AG04449 (cell line): ENCODE results near the gene C12orf54.
"Not testable (repeated sequence)": the region's sequence is repeated elsewhere in the genome, so short reads cannot be mapped to it uniquely, and the experiment has no call there.

Experiments used
- CTCF ChIA-PET: fragments of 350-600 bp; formaldehyde crosslinking; extraction: SDS; loops from one replicate; lab custom pipeline; 2021; ENCODE audit warnings: antibody characterized with exemption; lab: Yijun Ruan, JAX
- POLR2A ChIA-PET: fragments of 400-600, 350-600 bp; formaldehyde crosslinking; extraction: SDS; loops from one replicate; lab custom pipeline; 2020; ENCODE audit warnings: antibody characterized with exemption, inconsistent platforms; lab: Yijun Ruan, JAX
- DNase-seq: peaks from one replicate; pipeline ENCODE4 v3.0.0-alpha.2; 2010; ENCODE audit warnings: low read depth, low spot score
- H3K4me3 ChIP-seq: 2 replicates; pipeline ENCODE4 v1.5.1; 2011; ENCODE audit warnings: low read depth, mild to moderate bottlenecking, control low read depth, low read length
- CTCF ChIP-seq: IDR thresholded peaks from one replicate; pipeline ENCODE4 v1.5.1; 2011; ENCODE audit warnings: mild to moderate bottlenecking, moderate library complexity, low read length, control low read depth, inconsistent platforms; ENCODE audit not compliant: insufficient read depth; ENCODE audit errors: missing control alignments

C12orf54 gene

GRCh38 chr12:48508987-48509386 is 26.7 kb downstream of the C12orf54 start:
- ChIA-PET POLR2A (no interaction called here), CTCF (no interaction called here)
- no peak for TF ChIP-seq CTCF
- no peak overlapping the region for H3K4me3 ChIP-seq
- no peak for DNase-seq

- no peak for DNase-seq
- ChIA-PET CTCF (no interaction called here), POLR2A (no interaction called here)
- TF ChIP-seq CTCF, result no peak
- no peak overlapping the region for H3K4me3 ChIP-seq
Observed at GRCh38 chr12:48510111-48510510, 27.8 kb downstream of the C12orf54 start.

GRCh38 chr12:48512855-48513254 is 30.6 kb downstream of the C12orf54 start:
- POLR2A ChIA-PET, result no interaction called here
- CTCF ChIA-PET, result no interaction called here
- TF ChIP-seq CTCF, result no peak
- no peak overlapping the region for H3K4me3 ChIP-seq
- DNase-seq, result no peak

GRCh38 chr12:48514728-48515127 is 32.4 kb downstream of the C12orf54 start:
- no peak for TF ChIP-seq CTCF
- no peak overlapping the region for H3K4me3 ChIP-seq
- CTCF ChIA-PET, result no interaction called here
- no peak for DNase-seq
- POLR2A ChIA-PET, result no interaction called here

GRCh38 chr12:48520381-48520780 is 38.1 kb downstream of the C12orf54 start:
- CTCF ChIA-PET, DNase-seq, H3K4me3 ChIP-seq, POLR2A ChIA-PET: not testable (repeated sequence)

- TF ChIP-seq CTCF, result no peak
- no peak within 1 kb of the TSS for H3K4me3 ChIP-seq
- no peak for DNase-seq
- ChIA-PET CTCF (no interaction called here), POLR2A (no interaction called here)
Observed at GRCh38 chr12:48525332-48525731, 43.0 kb downstream of the C12orf54 start, which contains the start of gene OR8S1. OR8S1 (plus strand) TSS chr12:48525632; CDS start chr12:48525632, 0 bp downstream.

- CTCF ChIA-PET, result interaction anchor here (0.9 kb wide), 2 partner anchors 14 to 90 kb away, joined by 3 read pairs; no protein-coding TSS in a partner anchor
- POLR2A ChIA-PET, result no interaction called here
- DNase-seq, result no peak
- no peak overlapping the region for H3K4me3 ChIP-seq
- TF ChIP-seq CTCF, result no peak
Observed at GRCh38 chr12:48527891-48528670, 45.8 kb downstream of the C12orf54 start.
